HG03520 (cell line): ENCODE results near the gene MMD.
A peak's percentile ranks its signal among the peaks of the same experiment; 100 is the strongest.
"Not testable (repeated sequence)": the region's sequence is repeated elsewhere in the genome, so short reads cannot be mapped to it uniquely, and the experiment has no call there.

Experiments used
- ATAC-seq: cut with Tn5 transposase; IDR thresholded peaks from one replicate; pipeline ENCODE4 v1.9.1; 2021; ENCODE audit warnings: mild to moderate bottlenecking, moderate library complexity; ENCODE audit not compliant: unreplicated experiment

Gene MMD

DNA sequence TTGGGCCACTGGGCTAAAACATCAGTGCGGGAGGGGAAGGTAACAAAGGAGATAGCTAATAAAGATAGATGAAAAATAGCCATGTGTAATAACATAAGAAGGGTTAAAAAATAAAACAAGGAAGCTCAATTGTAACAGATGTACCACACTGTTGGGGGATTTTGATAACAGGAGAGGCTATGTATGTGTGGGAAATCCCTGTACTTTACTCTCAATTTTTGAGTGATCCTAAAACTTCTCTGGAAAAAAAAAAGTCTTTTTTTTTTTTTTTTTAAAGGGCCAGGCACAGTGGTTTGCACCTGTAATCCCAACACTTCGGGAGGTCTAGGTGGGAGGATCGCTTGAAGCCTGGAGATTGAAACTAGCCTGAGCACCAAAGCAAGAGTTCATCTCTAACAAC, 1.9 kb upstream of the MMD start:
- no peak for ATAC-seq

DNA sequence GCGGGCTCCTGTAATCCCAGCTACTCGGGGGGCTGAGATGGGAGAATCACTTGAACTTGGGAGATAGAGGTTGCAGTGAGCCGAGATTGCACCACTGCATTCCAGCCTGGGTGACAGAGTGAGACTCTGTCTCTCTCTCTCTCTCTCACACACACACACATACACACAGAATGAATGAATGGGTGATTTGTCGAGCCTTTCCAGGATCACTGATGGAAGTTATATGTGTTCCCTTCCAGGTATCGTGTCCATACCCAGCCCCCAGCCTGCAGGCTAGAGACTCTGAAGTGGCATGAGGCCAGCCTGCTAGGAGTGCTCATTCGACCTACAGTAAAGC, 1.2 kb upstream of the MMD start:
- ATAC-seq, result not testable (repeated sequence)

DNA sequence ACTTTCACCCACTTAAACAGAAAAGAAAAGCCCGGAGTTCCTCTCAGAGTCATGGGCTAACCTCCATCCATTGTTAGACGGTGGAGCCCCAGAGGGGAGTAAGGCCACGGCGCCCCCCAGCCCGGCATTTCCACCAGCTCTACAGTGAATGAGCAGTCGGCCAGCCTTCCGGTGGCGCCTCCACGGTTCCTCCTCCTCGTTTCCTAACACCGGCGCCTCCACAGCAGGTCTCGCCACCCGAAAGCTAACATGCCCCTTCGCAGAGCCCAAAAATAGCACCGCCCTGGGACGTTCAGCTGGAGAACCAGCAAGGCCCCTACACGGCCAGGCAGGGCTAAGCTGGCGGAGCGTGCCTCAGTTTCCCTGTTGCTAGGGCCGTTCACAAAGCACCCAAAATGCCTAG, 858 bp downstream of the MMD start:
- no peak for ATAC-seq

DNA sequence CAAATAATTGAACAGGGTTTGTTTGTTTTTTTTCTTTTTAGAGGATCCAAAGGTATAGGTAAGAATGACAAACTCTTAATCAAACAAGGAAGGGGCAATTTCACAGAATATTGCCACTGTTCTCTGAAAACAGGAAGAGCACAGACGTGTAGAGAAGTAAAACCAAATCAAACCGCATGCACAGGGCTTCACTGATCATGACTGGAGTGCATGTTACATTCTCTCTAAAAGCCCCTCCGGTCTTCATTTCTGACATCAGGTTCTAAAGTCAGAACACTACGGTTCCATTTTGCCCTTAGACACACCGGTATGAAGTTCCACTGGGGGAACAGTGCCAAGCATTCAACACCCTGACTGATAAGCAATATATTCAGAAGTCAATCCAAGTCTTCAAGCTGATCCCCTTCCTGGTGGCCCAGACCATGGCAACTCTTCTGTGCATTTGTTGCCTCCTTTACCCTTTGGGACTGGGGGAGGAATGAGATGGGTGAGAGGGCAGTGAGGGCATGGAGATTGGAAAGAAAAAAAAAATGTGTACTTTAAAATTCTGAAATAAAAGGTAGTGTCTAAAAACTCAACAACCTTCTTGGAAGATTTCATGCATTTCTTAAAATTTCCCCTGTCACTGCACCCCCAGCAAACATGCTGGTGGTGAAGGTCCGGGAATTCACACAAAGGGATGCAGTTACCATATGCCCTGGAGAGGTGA, 1.4 kb downstream of the MMD start:
- peak; percentile 36 for ATAC-seq

DNA sequence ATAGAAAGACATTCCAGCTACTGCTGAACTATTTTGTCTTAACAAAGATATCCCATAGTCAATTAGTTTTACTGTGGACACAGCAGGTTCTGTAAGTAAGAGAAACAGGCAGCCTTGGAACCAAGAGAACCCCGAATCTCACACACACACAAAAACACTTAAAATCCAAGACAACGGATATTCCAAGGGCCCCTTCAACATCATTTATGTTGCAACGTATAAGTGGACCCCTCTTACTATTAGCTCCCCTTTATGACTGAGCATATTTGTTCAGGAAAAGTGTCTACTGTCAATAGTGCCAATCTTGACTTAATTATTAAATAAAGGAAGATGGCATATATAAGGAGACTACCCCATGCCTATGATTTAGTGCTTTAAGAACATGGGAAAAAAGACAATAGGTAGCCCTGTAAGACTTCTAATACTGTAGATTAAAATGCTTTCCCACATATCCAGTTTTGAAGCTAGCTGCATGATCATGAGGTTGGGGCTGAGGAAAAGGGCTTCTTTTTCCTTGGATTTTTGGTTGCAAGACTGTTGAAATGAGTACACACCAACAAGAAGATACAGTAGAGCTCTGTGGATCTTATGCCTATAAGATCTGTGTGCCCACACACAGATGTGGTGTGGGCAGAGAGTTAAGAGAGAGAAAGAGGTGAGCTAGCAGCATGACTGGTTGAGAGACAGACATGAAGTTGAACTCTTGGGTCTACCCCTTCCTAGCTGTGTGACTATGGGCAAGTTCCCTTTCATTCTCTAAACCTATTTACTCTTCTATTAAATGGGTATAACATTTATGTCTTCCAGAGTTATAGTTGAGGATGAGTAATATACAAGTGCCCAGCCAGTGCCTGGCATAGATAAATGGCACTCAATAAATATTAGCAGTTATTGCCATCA, 3.0 kb downstream of the MMD start:
- no peak for ATAC-seq

DNA sequence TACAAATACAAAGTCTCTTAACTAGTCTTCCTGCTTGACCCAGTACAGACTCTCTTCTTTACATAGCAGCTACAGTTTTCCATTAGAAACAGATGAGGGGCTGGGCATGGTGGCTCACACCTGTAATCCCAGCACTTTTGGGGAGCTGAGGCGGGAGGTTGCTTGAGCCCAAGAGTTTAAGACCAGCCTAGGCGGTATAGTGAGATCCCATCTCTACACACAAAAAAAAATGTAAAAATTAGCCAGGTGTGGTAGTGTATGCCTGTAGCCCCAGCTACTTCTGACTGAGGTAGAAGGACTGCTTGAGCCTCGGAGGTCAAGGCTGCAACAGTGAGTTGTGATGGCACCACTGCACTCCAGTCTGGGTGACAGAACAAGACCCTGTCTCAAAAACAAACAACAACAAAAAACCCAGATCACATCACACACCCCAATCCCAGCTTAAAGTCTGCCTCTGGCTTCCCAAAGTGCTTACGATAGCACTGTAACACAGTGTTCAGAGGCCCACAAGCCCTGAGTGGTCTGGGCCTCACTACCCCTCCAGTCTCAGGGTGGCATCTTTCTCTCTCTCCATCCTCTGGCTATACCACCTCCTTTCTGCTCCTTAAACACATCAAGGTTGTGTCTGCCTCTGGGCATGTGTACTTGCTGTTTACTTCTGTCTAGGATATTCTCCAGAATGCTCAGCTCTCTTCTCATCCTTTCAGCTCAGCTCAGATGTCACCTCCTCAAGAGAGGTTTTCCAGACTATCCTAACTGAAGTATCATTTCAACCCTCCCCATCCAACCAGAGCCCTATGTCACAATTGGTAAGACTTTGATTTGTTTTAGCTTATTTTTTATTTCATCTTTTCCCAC, 4.0 kb downstream of the MMD start:
- ATAC-seq, result no peak

DNA sequence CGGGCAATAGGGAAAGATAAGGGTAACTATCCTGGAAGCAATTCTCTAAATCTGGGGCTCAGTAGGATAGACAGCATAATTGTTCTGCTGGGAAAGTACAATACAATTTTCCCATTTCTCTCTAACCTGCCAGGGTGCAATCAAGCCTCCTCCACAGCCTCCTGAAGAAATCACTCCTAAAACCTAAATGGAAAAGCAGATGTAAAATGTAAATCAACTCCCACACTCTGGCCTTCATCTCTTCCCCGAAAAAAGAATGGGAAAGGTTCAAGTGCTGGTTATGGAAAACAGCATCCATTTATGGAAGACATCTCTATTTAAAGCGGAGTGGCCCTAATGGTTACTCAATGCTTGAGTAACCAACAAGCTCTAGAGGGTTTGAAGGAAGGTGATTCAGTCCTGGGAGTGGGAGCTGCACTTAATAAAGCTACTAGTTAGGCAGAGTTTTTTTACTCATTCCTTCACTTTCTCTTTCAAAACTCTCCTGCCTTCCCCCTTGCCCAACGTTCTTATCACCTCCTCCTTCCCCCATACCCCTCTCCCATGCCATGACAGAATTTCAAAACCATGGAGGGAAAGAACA, 5.1 kb downstream of the MMD start:
- ATAC-seq, result no peak

DNA sequence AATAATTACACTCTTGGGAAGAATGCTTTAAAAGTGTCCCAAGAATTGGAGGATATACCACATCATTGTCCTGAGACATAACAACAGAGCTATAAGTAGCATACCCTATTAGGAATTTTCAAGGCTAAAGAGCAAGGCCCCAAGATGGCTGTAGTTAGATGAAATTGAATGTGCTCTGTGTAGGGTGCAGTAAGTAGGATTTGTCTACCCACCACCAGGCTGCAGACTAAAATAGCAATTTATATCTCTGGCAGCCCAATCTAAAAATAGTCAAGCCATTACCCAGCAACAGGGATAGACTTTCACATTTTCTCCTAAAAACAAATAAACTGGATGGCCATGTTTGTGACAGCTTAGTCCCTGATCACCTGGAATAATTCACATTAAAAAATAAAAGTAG, 5.6 kb downstream of the MMD start:
- ATAC-seq, result no peak

DNA sequence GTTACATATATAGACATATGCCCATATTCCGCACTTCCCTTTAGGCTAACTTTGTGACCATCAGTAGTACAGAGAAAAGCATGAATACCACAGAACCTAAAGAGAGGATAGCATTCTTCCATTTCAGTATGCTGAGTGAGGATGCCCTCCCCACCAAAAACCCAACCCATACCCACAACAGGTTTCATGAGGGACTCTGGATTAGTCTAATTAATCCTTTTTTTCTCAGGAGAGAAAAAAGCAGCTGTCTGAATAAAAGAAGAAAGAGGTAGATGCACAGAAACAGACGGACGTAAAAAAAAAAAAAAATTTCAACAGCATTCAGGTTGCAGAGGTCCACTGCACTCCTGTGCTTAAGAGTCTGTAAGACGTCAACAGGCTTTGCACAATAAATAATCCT, 6.7 kb downstream of the MMD start:
- no peak for ATAC-seq

DNA sequence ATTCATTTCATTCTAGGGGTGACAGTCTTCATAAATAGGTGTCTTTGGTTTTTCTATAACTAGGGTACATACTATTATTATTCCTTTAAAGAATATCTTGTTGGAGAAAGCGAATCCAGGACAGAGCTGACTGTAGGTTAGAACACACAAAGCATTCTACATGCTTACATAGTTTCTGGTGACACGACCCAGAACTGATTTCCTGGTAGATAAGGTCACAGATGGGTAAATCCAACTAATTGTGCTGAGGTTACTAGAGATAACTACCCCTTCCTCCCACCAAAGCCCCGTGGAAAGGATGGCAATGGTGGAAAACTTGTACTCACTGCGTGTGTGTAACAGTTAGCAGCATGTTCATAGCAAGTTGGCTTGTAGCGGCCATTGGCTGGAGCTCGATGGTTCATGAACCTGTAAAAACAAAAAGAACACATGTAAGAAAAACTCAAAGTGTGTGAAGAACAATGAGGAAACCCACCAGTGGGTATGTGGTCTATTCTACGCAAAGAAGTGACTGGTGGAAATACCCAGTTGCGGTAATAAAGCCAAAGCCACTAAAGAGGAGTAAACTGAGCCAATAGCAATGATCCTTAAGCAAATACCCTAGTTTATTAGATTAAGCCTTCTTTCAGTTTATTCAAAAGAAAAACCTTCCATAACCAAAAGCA, 7.7 kb downstream of the MMD start:
- no peak for ATAC-seq

DNA sequence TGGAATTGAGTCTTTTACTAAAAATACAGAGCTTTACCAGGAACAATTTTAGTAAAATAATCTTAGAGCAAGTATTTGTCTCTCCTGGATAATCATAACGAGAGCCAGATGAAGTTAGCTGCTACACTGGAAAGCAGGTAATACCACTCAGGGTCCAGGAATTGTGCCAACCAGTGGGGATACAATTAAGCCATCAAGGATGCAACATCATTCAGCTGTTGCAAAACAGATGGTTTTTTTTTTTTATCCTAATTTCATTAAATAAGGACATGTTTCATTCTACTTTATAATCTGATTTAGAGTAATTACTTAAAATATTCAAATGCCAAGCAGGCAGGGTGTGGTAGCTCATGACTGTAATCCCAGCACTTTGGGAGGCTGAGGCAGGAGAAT, 10.2 kb downstream of the MMD start:
- no peak for ATAC-seq

DNA sequence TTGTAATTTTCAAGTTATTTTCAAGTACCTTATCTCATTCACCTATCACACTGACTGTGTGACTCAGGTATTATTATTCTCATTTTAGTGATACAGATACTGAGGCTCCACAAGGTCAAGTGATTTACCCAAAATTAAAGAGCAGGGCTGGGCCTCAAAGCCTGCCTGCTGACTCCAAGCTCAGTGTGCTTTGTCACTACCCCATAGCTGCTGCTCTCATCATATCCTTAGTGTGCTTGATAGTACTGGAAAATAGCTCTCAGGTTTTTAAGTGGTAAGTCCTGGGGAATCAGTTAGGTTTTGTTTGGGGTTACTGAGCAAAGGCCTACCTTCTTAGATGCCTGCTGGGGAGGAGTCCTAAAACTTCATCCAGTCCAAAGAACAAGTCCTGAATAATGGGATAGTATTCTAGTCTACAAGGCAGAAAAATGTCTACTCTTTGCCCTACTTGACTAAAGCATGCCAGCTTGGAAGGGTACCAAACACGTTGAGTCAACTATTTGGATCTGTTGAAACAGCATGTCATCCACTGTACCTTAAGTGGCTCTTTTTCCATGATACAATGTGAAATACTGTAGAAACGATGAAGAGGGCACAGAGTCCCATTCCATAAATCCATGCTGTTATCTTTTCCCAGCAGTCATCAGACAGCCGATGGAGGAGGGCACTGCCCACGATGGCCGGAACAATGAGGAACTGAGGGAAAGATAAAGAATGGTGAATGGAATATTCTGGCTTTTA, 10.7 kb downstream of the MMD start:
- no peak for ATAC-seq

DNA sequence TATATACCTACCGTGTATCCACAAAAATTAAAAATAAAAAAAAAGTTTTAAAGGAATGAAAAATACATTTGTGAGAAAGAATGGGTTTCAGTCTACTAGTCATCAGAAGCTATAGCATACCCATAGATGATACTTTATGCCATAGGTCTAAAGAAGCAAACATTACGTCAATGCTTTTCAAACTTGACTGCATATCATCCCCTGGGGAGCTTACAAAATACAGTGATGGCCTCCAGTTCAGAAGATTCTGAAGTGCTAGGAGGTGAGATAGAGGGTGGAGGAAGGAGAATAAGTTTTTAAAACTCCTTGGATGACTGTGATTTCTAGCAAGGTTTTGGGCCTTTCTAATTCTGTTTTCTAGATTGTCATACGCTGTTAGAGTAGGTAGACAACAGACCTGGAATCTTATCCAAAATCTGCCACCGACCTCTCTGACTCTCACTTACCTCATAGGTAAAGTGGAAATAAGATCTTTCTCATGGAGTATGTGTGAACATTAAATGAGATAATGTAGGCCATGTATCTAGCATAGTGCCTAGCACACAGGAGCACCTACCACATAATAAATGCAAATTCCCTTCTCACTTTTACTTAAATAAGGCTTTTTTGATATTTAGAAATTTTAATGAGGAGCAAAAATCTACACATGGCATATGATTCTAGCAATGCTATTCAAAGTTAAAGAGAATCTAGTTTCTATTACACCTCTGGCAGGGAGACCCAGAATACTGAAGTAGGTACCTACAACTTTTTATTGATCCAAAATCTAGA, 12.4 kb downstream of the MMD start:
- ATAC-seq, result no peak

DNA sequence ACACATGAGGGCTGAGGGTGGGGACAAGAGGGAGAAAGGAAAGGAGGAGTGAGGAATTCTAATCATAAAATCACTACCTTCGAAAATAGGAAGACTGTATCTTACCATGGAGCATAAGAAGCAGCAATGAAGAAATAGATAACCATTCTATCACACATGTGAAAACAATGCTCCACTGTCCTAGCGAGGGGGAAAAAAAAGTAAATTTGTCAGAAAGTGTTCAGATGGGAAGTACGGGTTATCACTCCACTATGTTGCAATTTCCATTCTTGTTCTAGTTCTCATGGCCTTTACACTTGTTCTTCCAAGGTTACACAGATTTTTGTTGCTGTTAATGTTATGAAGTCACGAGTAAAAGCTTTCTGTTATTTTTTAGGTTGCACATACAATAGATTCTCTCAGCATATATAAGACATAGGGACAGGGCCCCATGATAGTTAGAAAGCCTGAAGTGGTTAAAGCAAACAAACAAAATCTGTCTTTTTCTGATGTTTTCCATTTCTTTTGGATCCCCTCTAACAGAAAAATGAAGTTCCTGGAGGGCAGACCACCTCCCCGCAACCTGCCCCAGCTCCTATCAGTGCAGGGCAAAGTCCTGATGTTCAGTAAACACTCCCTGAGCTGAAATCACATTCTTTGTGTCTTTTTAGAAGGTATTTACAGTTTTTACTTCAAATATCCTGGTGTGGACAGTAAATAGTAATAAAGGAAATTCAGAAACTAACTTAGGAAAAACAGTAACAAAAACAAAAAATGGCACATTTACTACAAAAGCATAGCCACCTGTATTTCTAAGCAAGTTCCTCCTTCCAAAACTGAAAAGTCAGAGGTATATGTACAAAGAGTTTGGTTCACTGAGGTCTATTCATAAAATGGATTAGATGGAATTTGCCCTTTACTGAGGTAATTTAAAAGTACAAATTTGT, 13.7 kb downstream of the MMD start:
- no peak for ATAC-seq

DNA sequence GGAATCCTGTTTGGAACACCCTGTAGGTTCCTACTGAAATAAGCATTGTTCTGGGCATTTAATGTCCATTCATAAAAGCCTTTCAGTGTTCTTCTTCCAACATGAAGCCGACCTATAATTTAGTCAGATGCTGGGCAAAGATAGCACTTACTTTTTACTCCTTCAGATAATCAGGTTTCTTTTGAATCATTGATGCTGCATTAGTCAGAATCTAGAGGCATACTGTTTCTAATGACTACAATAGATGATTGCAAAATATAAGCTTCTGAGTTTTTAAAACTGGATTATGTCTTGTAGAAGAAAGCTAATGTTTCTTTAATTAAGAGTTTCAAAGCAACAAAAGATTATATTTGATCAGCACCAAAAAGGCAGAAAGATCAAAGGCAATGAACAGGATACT, 16.0 kb downstream of the MMD start:
- ATAC-seq, result no peak

DNA sequence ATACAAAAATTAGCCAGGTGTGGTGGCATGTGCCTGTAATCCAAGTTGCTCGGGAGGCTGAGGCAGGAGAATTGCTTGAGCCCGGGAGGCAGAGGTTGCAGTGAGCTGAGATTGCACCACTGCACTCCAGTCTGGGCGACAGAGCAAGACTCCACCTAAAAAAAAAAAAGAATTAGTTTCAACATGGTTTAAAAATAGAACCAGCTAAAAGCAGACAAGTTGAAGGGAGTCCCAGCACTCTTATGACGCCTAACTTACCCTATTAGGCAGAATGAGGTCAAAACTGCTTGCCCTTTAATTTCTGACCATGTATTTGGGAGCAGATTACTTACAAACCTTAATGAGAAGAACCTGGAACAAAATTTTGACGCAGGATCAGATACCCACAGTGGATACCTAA, 17.4 kb downstream of the MMD start:
- not testable (repeated sequence) for ATAC-seq

DNA sequence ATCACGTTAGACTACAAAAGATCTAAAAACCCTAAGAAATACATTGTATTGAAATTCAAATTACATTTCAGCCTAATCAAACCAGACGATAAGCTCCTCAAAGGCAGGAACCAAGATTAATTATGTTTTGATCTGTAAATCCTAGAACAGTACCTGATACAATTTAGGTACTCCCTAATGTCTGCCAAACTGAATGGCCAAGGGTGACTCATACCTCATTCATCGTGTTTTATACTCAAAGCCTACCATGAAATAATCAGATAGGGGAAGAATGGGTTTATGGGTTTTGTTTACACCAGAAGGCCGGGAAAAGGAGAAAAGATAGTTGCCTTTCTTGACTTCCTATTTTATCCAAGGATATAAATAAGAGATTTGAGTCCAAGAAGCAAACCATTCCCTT, 19.3 kb downstream of the MMD start:
- no peak for ATAC-seq

DNA sequence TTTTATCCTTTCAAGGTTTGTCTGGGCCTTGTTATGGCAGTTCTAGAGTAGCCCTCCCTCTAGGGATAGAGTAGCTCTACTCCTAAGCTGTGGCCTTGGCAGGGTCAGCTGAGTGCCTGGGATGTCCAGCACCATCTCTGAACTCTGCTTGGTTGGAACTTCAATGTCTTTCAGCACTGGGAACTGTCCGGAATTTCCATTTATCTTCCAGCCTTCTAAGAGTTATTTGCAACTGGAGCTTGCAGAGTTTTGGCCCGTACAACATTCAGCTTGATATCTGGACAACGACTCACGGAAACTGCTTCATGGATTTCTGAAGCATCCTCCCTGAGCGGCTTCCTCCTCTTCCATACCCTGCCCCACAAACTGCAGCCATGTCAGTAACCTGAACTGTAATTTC, 22.9 kb downstream of the MMD start:
- ATAC-seq, result no peak
